Smooth muscle cell (in vitro differentiated cells): Measurements from ENCODE around the gene FAM184A. TPM values are rescaled to one million over a fixed set of nuclear protein-coding genes. Genes with fewer than 3 reads are reported as not detected.

ENCODE experiments used
- DNase-seq: peaks from one replicate; lab custom pipeline; 2025; ENCODE audit not compliant: unreplicated experiment; lab: John Stamatoyannopoulos, UW
- H2AFZ ChIP-seq: fragments of 200-600 bp; sonication (generic); 2 replicates; pipeline ENCODE4 v1.6.0; 2016; ENCODE audit warnings: antibody characterized with exemption, low read depth, mild to moderate bottlenecking
- H3F3A ChIP-seq: fragments of 200-600 bp; sonication (generic); 2 replicates; pipeline ENCODE4 v1.6.0; 2017; ENCODE audit warnings: antibody characterized with exemption, low read depth
- H3K27ac ChIP-seq: fragments of 200-600 bp; sonication (generic); 2 replicates; pipeline ENCODE4 v1.5.1; 2016; ENCODE audit warnings: low read depth, mild to moderate bottlenecking
- H3K27me3 ChIP-seq: fragments of 200-600 bp; sonication (generic); 2 replicates; pipeline ENCODE4 v1.6.1; 2016; ENCODE audit warnings: low read depth, mild to moderate bottlenecking
- H3K36me3 ChIP-seq: fragments of 200-600 bp; sonication (generic); 2 replicates; pipeline ENCODE4 v1.5.1; 2016; ENCODE audit warnings: low read depth
- H3K4me1 ChIP-seq: fragments of 200-600 bp; sonication (generic); 2 replicates; pipeline ENCODE4 v1.5.1; 2016; ENCODE audit warnings: low read depth
- H3K4me2 ChIP-seq: fragments of 200-600 bp; sonication (generic); 2 replicates; pipeline ENCODE4 v1.6.0; 2016; ENCODE audit warnings: mild to moderate bottlenecking
- H3K4me3 ChIP-seq: fragments of 200-600 bp; sonication (generic); 2 replicates; pipeline ENCODE4 v1.5.1; 2016; ENCODE audit warnings: mild to moderate bottlenecking
- H3K79me2 ChIP-seq: fragments of 200-600 bp; sonication (generic); 2 replicates; pipeline ENCODE4 v1.6.0; 2016; ENCODE audit warnings: low read depth, mild to moderate bottlenecking
- H3K9ac ChIP-seq: fragments of 200-600 bp; sonication (generic); 2 replicates; pipeline ENCODE4 v1.6.0; 2016; ENCODE audit warnings: low read depth
- H3K9me3 ChIP-seq: fragments of 200-600 bp; sonication (generic); replicated peaks from 2 replicates; pipeline ENCODE4 v1.5.1; 2016; ENCODE audit warnings: low read depth
- H4K20me1 ChIP-seq: fragments of 200-600 bp; sonication (generic); 2 replicates; pipeline ENCODE4 v1.6.0; 2016; ENCODE audit warnings: low read depth
- CTCF ChIP-seq: fragments of 200-600 bp; sonication (generic); IDR thresholded peaks from 2 replicates; pipeline ENCODE4 v1.5.1; 2017; ENCODE audit warnings: borderline replicate concordance, mild to moderate bottlenecking, antibody characterized with exemption; ENCODE audit not compliant: insufficient read depth, poor library complexity, severe bottlenecking
- WGBS: methylation state at CpG from one replicate; pipeline ENCODE4 v1.1.7; 2016; ENCODE audit warnings: low lambda C conversion rate; 5-methylcytosine and 5-hydroxymethylcytosine counted together
- polyA plus RNA-seq: library from polyadenylated mRNA; unstranded; fragments of >200 nt; fragmentation: Nextera tagmentation; extraction: Ambion mirVana; gene quantifications from 2 replicates; pipeline ENCODE4 v1.2.1, GENCODE V29; 2016
- total RNA-seq: library from RNA; depleted of rRNA; stranded (reverse); fragments of >200 nt; gene quantifications from 2 replicates; pipeline ENCODE4 v1.2.3, GENCODE V29; 2014

Gene FAM184A
- total and polyA plus RNA-seq, 2 experiments from 2014 or later, result 0.23 to 0.31 TPM

- WGBS, result 58% methylated on average over 3 of the region's 3 CpGs
- no peak for TF ChIP-seq CTCF
- DNase-seq, result no peak
- Histone ChIP-seq H3K4me2 (no peak overlapping the region), H3K27ac (no peak overlapping the region), H3F3A (no peaks in the 10 kb centered on the region), H3K4me3 (no peak overlapping the region), H3K79me2 (no peaks in the 10 kb centered on the region), H2AFZ (no peak overlapping the region), H3K9me3 (no peaks in the 10 kb centered on the region), H3K9ac (no peak overlapping the region), H3K4me1 (peaks cover 9% of the 10 kb centered on the region), H4K20me1 (no peaks in the 10 kb centered on the region), H3K27me3 (no peaks in the 10 kb centered on the region), H3K36me3 (no peaks in the 10 kb centered on the region)
These were observed 51.0 kb downstream of the FAM184A start for GRCh38 chr6:119027465-119027864.

- DNase-seq, result no peak
- no peaks in the 10 kb centered on the region for H3K79me2 ChIP-seq
- no peak for TF ChIP-seq CTCF
- H2AFZ ChIP-seq, result no peak overlapping the region
- no peaks in the 10 kb centered on the region for H3K36me3 ChIP-seq
- H3K4me3 ChIP-seq, result no peak overlapping the region
- H3K4me2 ChIP-seq, result no peak overlapping the region
- H3K9me3 ChIP-seq, result no peaks in the 10 kb centered on the region
- peaks cover 9% of the 10 kb centered on the region for H3K4me1 ChIP-seq
- 69% methylated on average over 3 of the region's 3 CpGs for WGBS
- H3K9ac ChIP-seq, result no peak overlapping the region
- no peaks in the 10 kb centered on the region for H3F3A ChIP-seq
- H3K27me3 ChIP-seq, result no peaks in the 10 kb centered on the region
- H3K27ac ChIP-seq, result no peak overlapping the region
- H4K20me1 ChIP-seq, result no peaks in the 10 kb centered on the region
These were observed 51.6 kb downstream of the FAM184A start for GRCh38 chr6:119026822-119027221.

GRCh38 chr6:119025793-119026192 lies 52.7 kb downstream of the FAM184A start:
- WGBS, result 44% methylated on average over 2 of the region's 2 CpGs
- Histone ChIP-seq H3K9me3 (no peaks in the 10 kb centered on the region), H3K27me3 (no peaks in the 10 kb centered on the region), H3F3A (no peaks in the 10 kb centered on the region), H3K27ac (no peak overlapping the region), H3K36me3 (no peaks in the 10 kb centered on the region), H3K4me3 (no peak overlapping the region), H3K4me1 (peaks cover 9% of the 10 kb centered on the region), H4K20me1 (no peaks in the 10 kb centered on the region), H2AFZ (no peak overlapping the region), H3K79me2 (no peaks in the 10 kb centered on the region), H3K4me2 (peak overlapping the region; percentile 23), H3K9ac (no peak overlapping the region)
- DNase-seq, result no peak
- no peak for TF ChIP-seq CTCF

GRCh38 chr6:119024111-119024510 lies 54.4 kb downstream of the FAM184A start:
- no peak overlapping the region for H2AFZ ChIP-seq
- no peaks in the 10 kb centered on the region for H3K36me3 ChIP-seq
- no peak overlapping the region for H3K27ac ChIP-seq
- no peaks in the 10 kb centered on the region for H3K79me2 ChIP-seq
- H3F3A ChIP-seq, result no peaks in the 10 kb centered on the region
- H4K20me1 ChIP-seq, result no peaks in the 10 kb centered on the region
- no peak overlapping the region for H3K9ac ChIP-seq
- no peak overlapping the region for H3K4me3 ChIP-seq
- no peak overlapping the region for H3K4me2 ChIP-seq
- TF ChIP-seq CTCF, result no peak
- peaks cover 9% of the 10 kb centered on the region for H3K4me1 ChIP-seq
- no peaks in the 10 kb centered on the region for H3K27me3 ChIP-seq
- no peak for DNase-seq
- H3K9me3 ChIP-seq, result no peaks in the 10 kb centered on the region
- 64% methylated on average over 6 of the region's 6 CpGs for WGBS
